HG03571 (cell line): Measurements from ENCODE around the gene GJA3.

Experiments
- ATAC-seq: cut with Tn5 transposase; IDR thresholded peaks from one replicate; pipeline ENCODE4 v1.9.1; 2021; ENCODE audit not compliant: unreplicated experiment

GJA3 gene

GRCh38 chr13:20093951-20094350, 66.9 kb downstream of the GJA3 start:
- ATAC-seq, result no peak

DNA sequence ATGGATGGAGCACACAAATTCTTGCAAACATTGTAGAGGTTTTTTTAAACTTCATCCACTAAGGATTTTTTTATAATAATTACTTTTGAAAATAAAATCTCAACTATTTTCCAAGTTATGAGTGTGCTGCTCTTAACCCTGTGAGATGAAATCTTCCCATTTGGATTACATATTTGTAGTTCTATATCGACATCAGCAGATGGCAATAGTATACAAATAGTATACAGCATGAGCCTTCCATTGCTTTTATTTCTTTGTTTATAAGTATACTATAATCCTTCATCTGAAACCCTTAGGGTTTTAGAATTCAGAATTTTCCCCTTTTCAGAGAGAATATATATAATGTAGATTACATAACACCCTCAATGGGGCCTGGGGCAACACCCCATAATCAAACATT, 70.5 kb downstream of the GJA3 start:
- ATAC-seq, result no peak
